ENCODE data around the gene MZT2A.
"Not testable (repeated sequence)": the region's sequence is repeated elsewhere in the genome, so short reads cannot be mapped to it uniquely, and the experiment has no call there.

DNA sequence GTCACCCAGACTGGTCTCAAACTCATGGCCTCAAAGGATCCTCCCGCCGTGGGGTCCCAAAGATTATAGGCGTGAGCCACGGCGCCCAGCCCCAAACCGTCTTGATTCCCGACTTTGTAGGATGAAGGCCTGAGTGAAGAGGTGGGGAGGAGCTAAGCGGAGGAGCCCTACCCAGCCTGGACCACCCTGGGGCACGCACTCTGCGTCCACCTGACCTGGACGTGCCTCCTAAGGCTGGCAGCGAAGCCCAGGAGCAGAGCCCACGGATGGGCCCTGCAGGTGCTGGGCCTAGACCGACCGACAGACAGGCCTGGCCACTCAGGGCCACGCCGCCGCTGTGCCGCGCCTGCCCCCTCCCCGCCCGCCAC, 744 bp downstream of the MZT2A start:
- TF ChIP-seq, protein P1, sequence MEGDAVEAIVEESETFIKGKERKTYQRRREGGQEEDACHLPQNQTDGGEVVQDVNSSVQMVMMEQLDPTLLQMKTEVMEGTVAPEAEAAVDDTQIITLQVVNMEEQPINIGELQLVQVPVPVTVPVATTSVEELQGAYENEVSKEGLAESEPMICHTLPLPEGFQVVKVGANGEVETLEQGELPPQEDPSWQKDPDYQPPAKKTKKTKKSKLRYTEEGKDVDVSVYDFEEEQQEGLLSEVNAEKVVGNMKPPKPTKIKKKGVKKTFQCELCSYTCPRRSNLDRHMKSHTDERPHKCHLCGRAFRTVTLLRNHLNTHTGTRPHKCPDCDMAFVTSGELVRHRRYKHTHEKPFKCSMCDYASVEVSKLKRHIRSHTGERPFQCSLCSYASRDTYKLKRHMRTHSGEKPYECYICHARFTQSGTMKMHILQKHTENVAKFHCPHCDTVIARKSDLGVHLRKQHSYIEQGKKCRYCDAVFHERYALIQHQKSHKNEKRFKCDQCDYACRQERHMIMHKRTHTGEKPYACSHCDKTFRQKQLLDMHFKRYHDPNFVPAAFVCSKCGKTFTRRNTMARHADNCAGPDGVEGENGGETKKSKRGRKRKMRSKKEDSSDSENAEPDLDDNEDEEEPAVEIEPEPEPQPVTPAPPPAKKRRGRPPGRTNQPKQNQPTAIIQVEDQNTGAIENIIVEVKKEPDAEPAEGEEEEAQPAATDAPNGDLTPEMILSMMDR (IDR thresholded peaks at IDR 0.05; ENCODE audit: low read depth, low read length, missing input control) = not testable (repeated sequence)
- TF ChIP-seq, protein P2, sequence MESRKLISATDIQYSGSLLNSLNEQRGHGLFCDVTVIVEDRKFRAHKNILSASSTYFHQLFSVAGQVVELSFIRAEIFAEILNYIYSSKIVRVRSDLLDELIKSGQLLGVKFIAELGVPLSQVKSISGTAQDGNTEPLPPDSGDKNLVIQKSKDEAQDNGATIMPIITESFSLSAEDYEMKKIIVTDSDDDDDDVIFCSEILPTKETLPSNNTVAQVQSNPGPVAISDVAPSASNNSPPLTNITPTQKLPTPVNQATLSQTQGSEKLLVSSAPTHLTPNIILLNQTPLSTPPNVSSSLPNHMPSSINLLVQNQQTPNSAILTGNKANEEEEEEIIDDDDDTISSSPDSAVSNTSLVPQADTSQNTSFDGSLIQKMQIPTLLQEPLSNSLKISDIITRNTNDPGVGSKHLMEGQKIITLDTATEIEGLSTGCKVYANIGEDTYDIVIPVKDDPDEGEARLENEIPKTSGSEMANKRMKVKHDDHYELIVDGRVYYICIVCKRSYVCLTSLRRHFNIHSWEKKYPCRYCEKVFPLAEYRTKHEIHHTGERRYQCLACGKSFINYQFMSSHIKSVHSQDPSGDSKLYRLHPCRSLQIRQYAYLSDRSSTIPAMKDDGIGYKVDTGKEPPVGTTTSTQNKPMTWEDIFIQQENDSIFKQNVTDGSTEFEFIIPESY (IDR thresholded peaks at IDR 0.05) = not testable (repeated sequence)
- TF ChIP-seq RXRA (IDR thresholded peaks at IDR 0.05); RAD21 (IDR thresholded peaks at IDR 0.05); HNF4G (IDR thresholded peaks at IDR 0.05); TAF1 (conservative IDR thresholded peaks at IDR 0.05); SP1 (IDR thresholded peaks at IDR 0.05); YY1 (IDR thresholded peaks at IDR 0.05); GABPA (IDR thresholded peaks at IDR 0.05 in 1 of 2, conservative IDR thresholded peaks at IDR 0.05 in 1 of 2); FOXA1 (IDR thresholded peaks at IDR 0.05); HNF4A (conservative IDR thresholded peaks at IDR 0.05); NR2F2 (IDR thresholded peaks at IDR 0.05): not testable (repeated sequence)
- TF ChIP-seq, protein P3, sequence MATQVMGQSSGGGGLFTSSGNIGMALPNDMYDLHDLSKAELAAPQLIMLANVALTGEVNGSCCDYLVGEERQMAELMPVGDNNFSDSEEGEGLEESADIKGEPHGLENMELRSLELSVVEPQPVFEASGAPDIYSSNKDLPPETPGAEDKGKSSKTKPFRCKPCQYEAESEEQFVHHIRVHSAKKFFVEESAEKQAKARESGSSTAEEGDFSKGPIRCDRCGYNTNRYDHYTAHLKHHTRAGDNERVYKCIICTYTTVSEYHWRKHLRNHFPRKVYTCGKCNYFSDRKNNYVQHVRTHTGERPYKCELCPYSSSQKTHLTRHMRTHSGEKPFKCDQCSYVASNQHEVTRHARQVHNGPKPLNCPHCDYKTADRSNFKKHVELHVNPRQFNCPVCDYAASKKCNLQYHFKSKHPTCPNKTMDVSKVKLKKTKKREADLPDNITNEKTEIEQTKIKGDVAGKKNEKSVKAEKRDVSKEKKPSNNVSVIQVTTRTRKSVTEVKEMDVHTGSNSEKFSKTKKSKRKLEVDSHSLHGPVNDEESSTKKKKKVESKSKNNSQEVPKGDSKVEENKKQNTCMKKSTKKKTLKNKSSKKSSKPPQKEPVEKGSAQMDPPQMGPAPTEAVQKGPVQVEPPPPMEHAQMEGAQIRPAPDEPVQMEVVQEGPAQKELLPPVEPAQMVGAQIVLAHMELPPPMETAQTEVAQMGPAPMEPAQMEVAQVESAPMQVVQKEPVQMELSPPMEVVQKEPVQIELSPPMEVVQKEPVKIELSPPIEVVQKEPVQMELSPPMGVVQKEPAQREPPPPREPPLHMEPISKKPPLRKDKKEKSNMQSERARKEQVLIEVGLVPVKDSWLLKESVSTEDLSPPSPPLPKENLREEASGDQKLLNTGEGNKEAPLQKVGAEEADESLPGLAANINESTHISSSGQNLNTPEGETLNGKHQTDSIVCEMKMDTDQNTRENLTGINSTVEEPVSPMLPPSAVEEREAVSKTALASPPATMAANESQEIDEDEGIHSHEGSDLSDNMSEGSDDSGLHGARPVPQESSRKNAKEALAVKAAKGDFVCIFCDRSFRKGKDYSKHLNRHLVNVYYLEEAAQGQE (IDR thresholded peaks at IDR 0.05) = not testable (repeated sequence)

Measured in liver (tissue), 3 donors.